NCI-H2029 (cell line): Measurements from ENCODE around the gene APOBEC3G.

ENCODE experiments used
- DNase-seq: peaks from one replicate; lab custom pipeline; 2025; lab: John Stamatoyannopoulos, UW

APOBEC3G gene

DNA sequence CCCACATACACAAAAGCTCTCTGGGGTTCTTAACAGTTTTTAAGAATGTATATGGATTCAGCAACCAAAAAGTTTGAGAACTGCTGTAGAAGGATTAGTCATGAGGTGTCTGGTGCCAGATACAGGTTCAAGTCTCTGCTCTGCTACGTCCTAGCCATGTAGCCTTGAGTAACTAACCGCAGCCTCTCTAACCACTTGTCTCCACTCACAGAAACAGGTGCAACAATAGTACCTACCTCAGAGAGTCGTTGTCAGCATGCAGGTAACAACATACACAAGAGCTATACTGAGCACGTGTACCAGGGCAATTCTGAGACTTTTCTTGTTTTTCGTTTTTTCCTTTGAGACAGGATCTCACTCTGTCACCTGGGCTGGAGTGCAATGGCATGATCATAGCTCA is 48.5 kb downstream of the APOBEC3G start:
- DNase-seq, result no peak

DNA sequence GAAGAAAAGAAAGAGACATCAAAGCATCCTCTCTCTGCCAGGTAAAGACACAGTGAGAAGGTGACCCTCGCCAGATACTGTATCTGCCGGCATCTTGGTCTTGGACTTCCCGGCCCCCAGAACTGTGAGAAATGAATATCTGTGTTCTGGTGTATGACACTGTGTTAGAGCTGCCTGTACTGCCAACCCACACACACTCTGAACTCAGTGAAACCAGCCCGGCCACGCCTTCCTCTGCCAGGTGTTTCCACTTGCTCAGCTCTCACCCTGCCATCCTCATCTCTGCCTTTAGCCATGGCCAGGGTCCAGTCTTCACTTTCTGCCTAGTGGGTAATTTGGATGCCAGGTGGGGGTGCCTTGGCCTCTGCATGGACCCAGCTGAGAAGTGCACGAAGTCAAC is 51.4 kb downstream of the APOBEC3G start:
- DNase-seq, result no peak

DNA sequence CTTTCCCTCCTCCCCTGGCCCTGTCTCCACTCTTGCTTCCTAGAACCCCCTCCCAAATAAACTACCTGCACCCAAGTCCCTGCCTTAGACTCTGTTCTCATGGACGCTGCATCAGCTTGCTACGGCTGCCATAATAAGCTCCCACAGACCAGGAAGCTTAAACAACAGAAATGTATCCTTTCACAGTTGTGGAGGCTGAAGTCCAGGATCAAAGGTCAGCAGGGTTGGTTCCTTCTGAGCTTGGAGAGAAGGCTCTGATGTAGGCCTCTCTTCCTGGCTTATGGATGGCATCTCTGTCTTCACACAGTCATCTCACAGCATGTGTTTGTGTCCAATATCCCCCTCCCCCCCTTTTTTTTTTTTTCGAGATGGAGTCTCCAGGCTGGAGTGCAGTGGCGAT is 52.0 kb downstream of the APOBEC3G start:
- no peak for DNase-seq

DNA sequence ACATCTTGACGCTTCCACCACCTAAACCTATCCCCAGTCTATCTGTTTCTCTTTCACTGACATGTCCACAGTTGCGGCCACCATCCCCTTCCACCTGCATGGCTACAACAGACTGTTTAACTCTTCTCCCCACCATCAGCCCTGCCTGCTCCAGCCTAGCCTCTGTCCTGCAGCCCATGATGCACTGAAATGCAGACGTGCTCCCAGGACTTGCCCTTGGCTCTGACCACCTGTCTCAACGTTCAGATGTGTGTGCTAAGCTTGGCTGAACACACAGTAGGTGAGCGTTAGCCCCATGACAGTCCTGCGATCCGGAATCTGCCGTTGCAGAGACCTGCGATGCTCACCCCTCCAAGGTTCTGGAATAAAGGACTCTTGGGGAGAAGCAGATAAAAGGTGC is 52.7 kb downstream of the APOBEC3G start:
- DNase-seq, result no peak

DNA sequence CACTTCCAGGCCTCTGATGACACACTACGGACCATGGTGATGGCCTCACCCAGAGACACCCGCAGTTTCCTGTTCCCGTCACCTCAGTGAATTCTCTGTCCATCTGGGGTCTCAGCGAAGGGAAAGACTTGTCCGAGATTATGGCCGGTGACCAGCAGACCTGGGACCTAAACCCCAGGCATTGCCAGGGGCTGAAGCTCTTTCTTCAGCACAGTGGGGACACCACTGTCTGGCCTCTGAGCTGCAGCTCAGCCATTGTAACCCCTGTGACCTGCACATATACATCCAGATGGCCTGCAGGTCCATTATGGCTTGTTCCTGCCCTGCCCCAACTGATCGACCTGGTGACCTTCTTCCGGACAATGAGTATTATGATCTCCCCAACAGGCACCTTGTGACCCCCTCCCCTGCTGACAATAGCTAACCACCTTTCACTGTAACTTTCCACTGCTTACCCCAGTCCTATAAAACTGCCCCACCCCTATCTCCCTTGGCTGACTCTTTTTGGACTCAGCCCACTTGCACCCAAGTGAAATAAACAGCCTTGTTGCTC is 53.2 kb downstream of the APOBEC3G start:
- no peak for DNase-seq

DNA sequence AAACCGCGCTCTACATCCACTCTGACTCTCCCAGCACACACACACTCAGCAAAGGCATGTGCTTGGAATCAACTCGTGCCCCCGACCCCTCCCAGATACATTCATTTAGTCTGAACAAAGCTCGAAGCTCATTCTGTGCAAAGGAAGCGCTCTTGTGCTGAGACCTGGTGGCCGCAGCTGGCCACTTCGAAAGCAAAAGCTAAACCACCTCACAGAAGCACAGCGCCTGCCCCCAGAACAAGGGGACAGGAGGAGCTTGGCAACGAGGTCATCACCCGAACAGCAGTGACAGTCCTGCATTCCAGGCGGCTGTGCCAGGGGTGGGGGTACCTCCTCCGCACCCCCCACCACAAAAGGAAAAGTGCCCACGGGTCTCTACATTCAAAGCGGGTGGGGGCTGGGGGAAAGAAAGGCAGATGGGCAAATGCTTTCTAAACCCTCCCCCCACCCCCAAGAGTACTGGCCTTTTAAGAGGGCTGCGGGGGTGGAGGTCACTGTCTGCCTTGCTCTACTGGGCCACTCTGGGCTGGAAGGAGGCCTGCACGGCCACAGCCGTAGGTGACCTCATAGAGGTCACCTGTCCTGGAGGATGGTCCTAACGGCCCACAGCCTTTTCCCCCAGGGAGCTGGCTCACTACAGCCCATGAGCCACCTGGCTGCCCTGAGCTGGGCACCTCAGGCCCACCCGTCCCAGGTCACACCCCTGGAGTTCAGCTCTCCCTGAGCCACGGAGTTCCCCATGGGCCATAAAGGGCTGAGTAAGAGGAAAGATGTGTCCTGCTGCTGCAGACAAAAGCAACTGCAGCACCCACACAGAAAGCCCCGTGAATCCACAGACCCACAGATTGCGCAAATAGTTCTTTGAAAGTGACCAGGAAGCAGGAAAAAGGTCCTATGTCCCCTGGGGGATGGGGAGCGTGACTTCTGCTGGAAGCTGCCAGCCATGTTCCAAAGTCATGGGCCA is 54.1 kb downstream of the APOBEC3G start:
- DNase-seq, result no peak

DNA sequence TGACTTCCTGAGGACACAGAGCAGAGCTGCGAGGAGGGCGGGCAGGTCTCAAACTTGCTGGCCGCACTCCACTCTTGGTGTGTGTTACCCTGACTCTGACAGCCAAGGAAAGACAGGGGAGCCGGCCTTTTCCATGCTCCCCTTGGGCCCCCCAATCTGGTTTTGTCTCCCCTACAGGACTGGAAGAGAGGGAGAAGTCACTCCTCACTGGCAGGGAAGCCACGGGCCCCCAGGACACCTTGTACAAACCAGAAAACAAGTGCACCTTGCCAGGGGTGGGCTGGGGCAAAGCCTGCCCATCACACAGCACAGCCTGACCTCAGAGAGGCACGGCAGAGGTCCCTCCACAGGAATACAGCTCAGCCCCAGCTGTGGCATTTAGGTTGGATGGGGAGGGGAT is 55.2 kb downstream of the APOBEC3G start:
- DNase-seq, result no peak

DNA sequence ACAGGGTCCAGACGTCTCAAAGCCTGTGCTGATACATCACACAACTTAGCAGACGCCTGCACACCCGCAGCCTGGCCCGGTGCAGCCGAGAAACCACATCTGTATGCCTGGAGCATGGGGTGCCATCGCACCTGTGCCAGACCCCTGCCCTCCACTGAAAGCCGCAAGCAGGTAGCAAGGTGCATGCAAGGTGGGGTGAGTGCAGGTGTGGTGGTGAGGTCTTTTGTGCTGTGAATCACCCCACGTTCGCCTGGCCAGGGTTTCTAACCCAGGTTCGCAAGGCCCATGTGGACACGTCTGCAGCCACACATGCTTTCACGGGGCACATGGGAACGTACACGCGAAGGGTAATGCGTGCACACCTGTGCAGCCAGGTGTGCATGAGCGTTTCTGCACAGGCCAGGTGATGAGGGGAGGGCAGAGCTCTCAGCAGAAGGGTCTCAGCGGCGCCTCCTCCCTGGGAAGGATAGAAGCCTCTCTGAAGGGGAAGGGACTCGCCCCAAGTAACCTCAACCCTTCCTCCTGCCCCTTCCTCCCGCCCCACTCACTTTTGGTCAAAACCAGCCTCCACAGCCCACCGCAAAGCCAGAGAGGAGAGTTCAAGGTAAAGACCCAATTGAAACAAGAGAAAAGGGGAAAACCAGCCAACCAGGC is 55.9 kb downstream of the APOBEC3G start:
- DNase-seq, result no peak

DNA sequence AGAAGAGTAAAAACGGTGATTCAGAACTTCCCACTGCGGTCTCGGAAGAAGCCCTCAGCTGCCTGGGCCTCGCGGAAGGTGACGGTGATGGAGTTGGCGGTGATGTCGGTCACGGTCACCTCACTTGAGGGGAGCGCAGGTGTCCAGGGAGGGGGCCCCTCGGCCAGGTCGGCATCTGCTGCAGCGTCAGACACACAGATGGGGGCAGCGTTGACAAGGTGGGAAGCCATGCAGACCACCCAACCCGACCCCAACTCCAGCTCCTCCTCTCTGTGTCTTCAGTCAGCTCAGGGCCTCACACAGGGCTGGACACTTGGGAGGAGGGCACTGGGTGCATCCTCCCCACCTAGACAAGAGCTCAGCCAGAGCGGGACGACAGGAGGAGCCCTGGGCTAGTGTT is 56.8 kb downstream of the APOBEC3G start:
- DNase-seq, result no peak

DNA sequence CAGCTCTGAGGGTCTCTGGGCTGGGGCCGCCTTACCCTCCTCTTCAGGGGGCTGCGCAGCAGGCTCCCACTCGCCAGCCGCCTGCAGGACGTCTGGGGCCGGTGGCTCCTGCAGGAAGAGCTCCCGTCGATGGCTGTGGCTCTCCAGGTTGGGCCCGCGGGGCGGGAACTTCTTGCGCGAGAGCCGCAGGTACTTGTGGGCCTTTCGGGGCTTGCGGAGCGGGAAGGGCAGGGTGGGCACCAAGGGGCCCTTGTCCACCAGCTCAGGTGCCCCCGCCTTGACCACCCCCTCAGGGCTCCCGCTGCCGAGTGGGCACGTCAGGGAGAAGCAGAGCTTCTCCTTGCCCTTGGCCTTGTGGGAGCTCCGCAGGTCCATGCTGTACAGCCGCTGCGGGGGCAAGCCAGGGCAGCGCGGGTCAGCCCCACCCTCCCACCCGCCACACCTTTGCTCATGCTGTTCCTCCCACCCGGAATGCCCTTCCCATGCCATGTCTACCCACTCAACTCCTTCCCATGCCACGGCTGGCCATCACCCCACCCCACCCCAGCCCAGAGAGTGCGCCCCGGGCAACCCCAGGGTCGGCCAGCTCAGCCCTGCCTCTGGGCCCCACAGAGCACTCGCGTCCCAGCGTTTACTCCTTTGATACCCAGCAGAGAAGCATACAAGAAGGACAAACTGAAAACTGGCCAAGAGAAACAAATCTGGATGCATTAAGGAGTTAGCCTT is 57.5 kb downstream of the APOBEC3G start:
- no peak for DNase-seq

DNA sequence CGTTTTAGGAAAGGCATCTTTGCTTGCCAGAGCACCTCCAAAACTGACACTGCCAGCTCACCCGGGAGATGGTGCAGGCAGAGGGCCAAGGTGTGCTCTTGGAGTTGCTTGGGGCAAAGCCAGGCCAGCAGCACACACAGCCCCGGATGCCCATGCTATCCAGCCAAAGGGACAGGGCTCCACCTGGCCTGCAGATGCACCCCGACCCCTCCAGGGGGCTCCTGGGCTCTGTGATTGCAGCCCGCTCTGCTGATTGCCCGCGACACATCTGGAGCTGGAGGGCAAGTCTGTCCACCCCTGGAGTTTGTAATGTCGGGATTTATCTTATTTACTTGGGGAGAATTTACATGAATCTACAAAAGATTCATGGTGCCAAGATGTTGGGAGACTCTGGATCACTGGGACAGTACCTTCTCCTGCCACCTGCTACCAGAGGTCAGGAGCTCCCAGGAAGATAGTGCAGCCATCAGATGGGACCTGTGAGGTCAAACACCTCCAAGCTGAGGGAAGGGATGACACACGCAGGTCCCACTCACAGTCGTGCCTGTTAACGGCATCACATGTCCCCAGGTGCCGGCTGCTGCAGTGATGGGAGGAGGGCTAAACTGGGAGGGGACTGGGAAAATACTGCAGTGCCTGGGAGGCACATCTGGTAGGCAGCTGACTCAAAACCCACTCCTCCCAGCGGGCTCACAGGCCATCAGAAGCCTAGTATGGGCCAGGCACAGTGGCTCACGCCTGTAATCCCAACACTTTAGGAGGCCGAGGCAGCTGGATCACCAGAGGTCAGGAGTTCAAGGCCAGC is 58.2 kb downstream of the APOBEC3G start:
- no peak for DNase-seq

DNA sequence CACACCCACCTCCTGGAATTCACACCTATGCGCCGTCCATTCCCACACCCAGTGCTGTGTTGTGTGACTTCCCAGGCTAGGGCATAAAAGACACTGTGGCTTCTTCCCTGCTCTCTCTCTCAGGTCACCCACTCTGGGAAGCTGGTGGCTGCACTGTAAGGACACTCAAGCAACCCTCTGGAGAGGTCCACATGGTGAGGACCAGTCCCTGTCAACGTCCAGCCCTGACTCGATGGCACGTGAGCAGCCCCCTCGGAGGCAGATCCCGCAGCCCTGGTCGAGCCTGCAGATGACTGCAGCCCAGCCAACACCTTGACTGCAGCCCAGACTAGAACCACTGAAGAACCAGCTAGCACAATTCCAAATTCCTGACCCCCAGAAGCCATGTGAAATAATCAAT is 59.2 kb downstream of the APOBEC3G start:
- no peak for DNase-seq
